H9 (cell line): ENCODE data around the gene TMEM185B. TPM values are rescaled to one million over a fixed set of nuclear protein-coding genes. Genes with fewer than 3 reads are reported as not detected.

Experiments used
- DNase-seq: peaks from one replicate; pipeline ENCODE4 v3.0.0-alpha.2; 2017
- H2AFZ ChIP-seq: one replicate; pipeline ENCODE4 v1.6.1; 2013; ENCODE audit warnings: mild to moderate bottlenecking, low read length, control low read depth, moderate library complexity
- H2AK5ac ChIP-seq: 2 replicates; pipeline ENCODE4 v1.6.1; 2013; ENCODE audit warnings: low read length, control low read depth, mixed read lengths; ENCODE audit not compliant: insufficient read length
- H2BK120ac ChIP-seq: one replicate; pipeline ENCODE4 v1.6.1; 2013; ENCODE audit warnings: low read depth, mild to moderate bottlenecking, low read length, control low read depth, inconsistent platforms; ENCODE audit not compliant: poor library complexity, severe bottlenecking
- H2BK12ac ChIP-seq: 2 replicates; pipeline ENCODE4 v1.6.1; 2013; ENCODE audit warnings: low read length, control low read depth, mixed read lengths, low read depth; ENCODE audit not compliant: insufficient read length
- H2BK15ac ChIP-seq: 2 replicates; pipeline ENCODE4 v1.6.1; 2013; ENCODE audit warnings: low read depth, low read length, control low read depth
- H2BK20ac ChIP-seq: one replicate; pipeline ENCODE4 v1.6.1; 2013; ENCODE audit warnings: low read depth, mild to moderate bottlenecking, low read length, control low read depth, inconsistent platforms; ENCODE audit not compliant: poor library complexity, severe bottlenecking
- H2BK5ac ChIP-seq: 2 replicates; pipeline ENCODE4 v1.6.1; 2013; ENCODE audit warnings: low read length, control low read depth, mixed read lengths; ENCODE audit not compliant: insufficient read length
- H3K14ac ChIP-seq: 2 replicates; pipeline ENCODE4 v1.6.1; 2013; ENCODE audit warnings: low read length, control low read depth; ENCODE audit not compliant: insufficient read depth
- H3K18ac ChIP-seq: 2 replicates; pipeline ENCODE4 v1.6.1; 2013; ENCODE audit warnings: low read depth, mild to moderate bottlenecking, mixed read lengths, low read length, control low read depth; ENCODE audit not compliant: insufficient read length
- H3K23ac ChIP-seq: 2 replicates; pipeline ENCODE4 v1.6.1; 2013; ENCODE audit warnings: low read length, control low read depth, mixed read lengths, low read depth; ENCODE audit not compliant: insufficient read length
- H3K23me2 ChIP-seq: 2 replicates; pipeline ENCODE4 v1.6.1; 2013; ENCODE audit warnings: low read depth, mild to moderate bottlenecking, mixed read lengths, low read length, control low read depth; ENCODE audit not compliant: insufficient read length, poor library complexity, severe bottlenecking
- H3K27ac ChIP-seq: 2 replicates; pipeline ENCODE4 v1.5.1; 2013; ENCODE audit warnings: low read length, control low read depth, mixed read lengths, low read depth; ENCODE audit not compliant: insufficient read length
- H3K27me3 ChIP-seq: 2 replicates; pipeline ENCODE4 v1.6.1; 2013; ENCODE audit warnings: low read length, control low read depth, inconsistent platforms; ENCODE audit not compliant: insufficient read depth
- H3K4ac ChIP-seq: 2 replicates; pipeline ENCODE4 v1.6.1; 2013; ENCODE audit warnings: low read depth, mild to moderate bottlenecking, control low read depth, inconsistent platforms, low read length, moderate library complexity
- H3K4me1 ChIP-seq: 2 replicates; pipeline ENCODE4 v1.6.1; 2013; ENCODE audit warnings: low read length, control low read depth, inconsistent platforms; ENCODE audit not compliant: insufficient read depth
- H3K4me2 ChIP-seq: 2 replicates; pipeline ENCODE4 v1.6.1; 2013; ENCODE audit warnings: low read length, control low read depth, mixed read lengths; ENCODE audit not compliant: insufficient read length, insufficient read depth
- H3K56ac ChIP-seq: 2 replicates; pipeline ENCODE4 v1.6.1; 2013; ENCODE audit warnings: low read depth, mild to moderate bottlenecking, mixed read lengths, low read length, control low read depth; ENCODE audit not compliant: insufficient read length
- H3K79me1 ChIP-seq: 2 replicates; pipeline ENCODE4 v1.6.1; 2013; ENCODE audit warnings: low read depth, mild to moderate bottlenecking, moderate library complexity, low read length, control low read depth, inconsistent platforms; ENCODE audit not compliant: insufficient read depth, poor library complexity, severe bottlenecking
- H3K79me2 ChIP-seq: 2 replicates; pipeline ENCODE4 v1.6.1; 2013; ENCODE audit warnings: low read length, control low read depth, inconsistent platforms; ENCODE audit not compliant: insufficient read depth
- H3K9ac ChIP-seq: 2 replicates; pipeline ENCODE4 v1.6.1; 2013; ENCODE audit warnings: low read length, control low read depth, mixed read lengths; ENCODE audit not compliant: insufficient read length; ENCODE audit errors: extremely low read depth
- H3K9me3 ChIP-seq: one replicate; pipeline ENCODE4 v1.6.1; 2013; ENCODE audit warnings: low read depth, low read length, inconsistent platforms; ENCODE audit not compliant: control insufficient read depth
- H3T11ph ChIP-seq: one replicate; pipeline ENCODE4 v1.6.1; 2013; ENCODE audit warnings: mild to moderate bottlenecking, low read length, control low read depth, inconsistent platforms
- H4K20me1 ChIP-seq: one replicate; pipeline ENCODE4 v1.6.1; 2013; ENCODE audit not compliant: control insufficient read depth, insufficient read length, insufficient read depth
- H4K5ac ChIP-seq: 2 replicates; pipeline ENCODE4 v1.6.1; 2013; ENCODE audit warnings: low read depth, mild to moderate bottlenecking, mixed read lengths, low read length, control low read depth; ENCODE audit not compliant: insufficient read length
- H4K8ac ChIP-seq: replicated peaks from 2 replicates; pipeline ENCODE4 v1.6.1; 2013; ENCODE audit warnings: low read length, control low read depth, mixed read lengths, low read depth; ENCODE audit not compliant: insufficient read length
- H4K91ac ChIP-seq: 2 replicates; pipeline ENCODE4 v1.6.1; 2013; ENCODE audit warnings: low read depth, mild to moderate bottlenecking, moderate library complexity, mixed read lengths, low read length, control low read depth; ENCODE audit not compliant: insufficient read length
- H3K27ac Mint-ChIP-seq, 3 experiments: 2 replicates in 2 of 3; 3 replicates in 1 of 3; pipeline ENCODE4 v1.8.0; 2020 to 2021; ENCODE audit warnings: mixed read lengths in 3 of 3, mild to moderate bottlenecking in 1 of 3, moderate library complexity in 1 of 3
- H3K27me3 Mint-ChIP-seq: 2 replicates; pipeline ENCODE4 v1.8.0; 2021; ENCODE audit warnings: low read depth, mild to moderate bottlenecking, moderate library complexity, mixed read lengths
- H3K36me3 Mint-ChIP-seq, 3 experiments: 2 replicates in 2 of 3; 3 replicates in 1 of 3; pipeline ENCODE4 v1.8.0; 2020 to 2021; ENCODE audit warnings: low read depth in 3 of 3, mixed read lengths in 3 of 3; ENCODE audit not compliant: insufficient read depth in 1 of 3
- H3K4me1 Mint-ChIP-seq, 2 experiments: 2 replicates each; pipeline ENCODE4 v1.8.0; 2020; ENCODE audit warnings: mixed read lengths in 2 of 2
- H3K4me3 Mint-ChIP-seq, 2 experiments: 2 replicates in 1 of 2; 3 replicates in 1 of 2; pipeline ENCODE4 v1.8.0; 2020 to 2021; ENCODE audit warnings: mild to moderate bottlenecking in 2 of 2, mixed read lengths in 2 of 2, moderate library complexity in 1 of 2
- H3K9me3 Mint-ChIP-seq, 2 experiments: 2 replicates in 1 of 2; 3 replicates in 1 of 2; pipeline ENCODE4 v1.8.0; 2020; ENCODE audit warnings: mild to moderate bottlenecking in 2 of 2, mixed read lengths in 2 of 2, moderate library complexity in 1 of 2
- WGBS: extraction: QIAGEN DNeasy Blood & Tissue Kit; methylation state at CpG from one replicate; pipeline ENCODE4 v1.1.7; 2013; ENCODE audit warnings: missing lambda C conversion rate, low lambda C conversion rate, mixed read lengths; ENCODE audit not compliant: insufficient read length; ENCODE audit errors: extremely low coverage; 5-methylcytosine and 5-hydroxymethylcytosine counted together
- total RNA-seq: library from RNA; stranded (reverse); gene quantifications from 2 replicates; pipeline ENCODE4 v1.2.1, GENCODE V29; 2021
- TF ChIP-seq, protein P1 (sequence below): fragments of 200-600 bp; sonication (generic); conservative IDR thresholded peaks from 3 replicates; pipeline ENCODE4 v1.8.0; 2021; ENCODE audit warnings: antibody characterized with exemption, mild to moderate bottlenecking

TMEM185B gene
- total RNA-seq, 1 experiment from 2014 or later: 29.0 TPM

DNA sequence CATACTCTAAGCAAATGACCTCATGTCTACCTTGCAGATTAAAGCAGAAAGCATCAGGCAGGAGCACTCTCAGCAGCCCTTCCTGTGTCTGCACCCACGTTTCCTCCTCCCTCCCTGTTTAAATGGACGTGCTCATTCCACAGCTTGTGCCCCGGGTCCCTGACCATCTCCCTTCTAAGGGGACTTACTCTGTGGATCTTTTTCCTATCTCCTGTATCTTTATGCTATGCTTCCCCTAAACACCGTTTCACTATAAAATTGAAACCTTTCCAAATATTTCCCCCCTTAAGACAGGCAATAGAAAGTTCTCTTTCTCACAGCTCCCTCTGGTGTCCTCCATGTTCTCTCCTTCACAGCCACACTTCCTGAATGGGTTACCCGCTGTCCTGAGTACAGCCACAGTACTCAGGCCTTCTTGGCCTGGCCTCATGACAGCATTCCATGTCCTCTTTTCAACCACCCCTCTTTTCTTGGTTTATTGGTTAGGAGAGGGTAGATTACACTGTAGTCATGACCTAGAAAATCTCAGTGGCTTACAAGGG, 41.1 kb downstream of the TMEM185B start:
- no peak overlapping the region for H3K4ac ChIP-seq
- WGBS: no CpG with 5 or more reads among the region's 5 CpGs
- H2BK20ac ChIP-seq: no peak overlapping the region
- TF ChIP-seq, protein P1, sequence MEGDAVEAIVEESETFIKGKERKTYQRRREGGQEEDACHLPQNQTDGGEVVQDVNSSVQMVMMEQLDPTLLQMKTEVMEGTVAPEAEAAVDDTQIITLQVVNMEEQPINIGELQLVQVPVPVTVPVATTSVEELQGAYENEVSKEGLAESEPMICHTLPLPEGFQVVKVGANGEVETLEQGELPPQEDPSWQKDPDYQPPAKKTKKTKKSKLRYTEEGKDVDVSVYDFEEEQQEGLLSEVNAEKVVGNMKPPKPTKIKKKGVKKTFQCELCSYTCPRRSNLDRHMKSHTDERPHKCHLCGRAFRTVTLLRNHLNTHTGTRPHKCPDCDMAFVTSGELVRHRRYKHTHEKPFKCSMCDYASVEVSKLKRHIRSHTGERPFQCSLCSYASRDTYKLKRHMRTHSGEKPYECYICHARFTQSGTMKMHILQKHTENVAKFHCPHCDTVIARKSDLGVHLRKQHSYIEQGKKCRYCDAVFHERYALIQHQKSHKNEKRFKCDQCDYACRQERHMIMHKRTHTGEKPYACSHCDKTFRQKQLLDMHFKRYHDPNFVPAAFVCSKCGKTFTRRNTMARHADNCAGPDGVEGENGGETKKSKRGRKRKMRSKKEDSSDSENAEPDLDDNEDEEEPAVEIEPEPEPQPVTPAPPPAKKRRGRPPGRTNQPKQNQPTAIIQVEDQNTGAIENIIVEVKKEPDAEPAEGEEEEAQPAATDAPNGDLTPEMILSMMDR: peak; percentile 36; the same call in 1 of the 3 replicates
- no peak overlapping the region for H2BK120ac ChIP-seq
- no peaks in the 10 kb centered on the region for H3K79me1 ChIP-seq
- no peaks in the 10 kb centered on the region for H3K27me3 ChIP-seq
- H3K4me1 ChIP-seq: peaks cover 4% of the 10 kb centered on the region; the same call in 1 of the 2 replicates
- H3K9me3 ChIP-seq: no peaks in the 10 kb centered on the region
- no peak overlapping the region for H3K14ac ChIP-seq
- H2AFZ ChIP-seq: no peak overlapping the region
- H3K36me3 Mint-ChIP-seq: peaks cover 0 to 4% (median 0%) of the 10 kb centered on the region in 3 experiments; a peak in 3 of 7 replicates
- H3K9me3 Mint-ChIP-seq: no peaks in the 10 kb centered on the region; a peak in 1 of 5 replicates
- no peak overlapping the region for H2BK12ac ChIP-seq
- H3K18ac ChIP-seq: no peak overlapping the region
- no peak overlapping the region for H3K4me3 Mint-ChIP-seq
- H3K27me3 Mint-ChIP-seq: no peaks in the 10 kb centered on the region
- no peak overlapping the region for H2BK15ac ChIP-seq
- no peaks in the 10 kb centered on the region for H3K79me2 ChIP-seq
- no peak overlapping the region for H3K9ac ChIP-seq
- no peak overlapping the region for H3T11ph ChIP-seq
- H2AK5ac ChIP-seq: no peak overlapping the region
- no peak for DNase-seq
- H2BK5ac ChIP-seq: no peak overlapping the region
- H4K8ac ChIP-seq: no peak overlapping the region
- no peaks in the 10 kb centered on the region for H4K20me1 ChIP-seq
- no peak overlapping the region for H3K4me2 ChIP-seq
- H3K27ac ChIP-seq: no peak overlapping the region
- no peaks in the 10 kb centered on the region for H3K23me2 ChIP-seq
- H3K4me1 Mint-ChIP-seq: peaks cover 16 to 24% of the 10 kb centered on the region in 2 experiments
- H4K91ac ChIP-seq: no peak overlapping the region
- H4K5ac ChIP-seq: no peak overlapping the region
- H3K23ac ChIP-seq: no peak overlapping the region
- H3K27ac Mint-ChIP-seq: peak overlapping the region in 1 of 3 experiments; percentile 2; a peak in 1 of 7 replicates
- H3K56ac ChIP-seq: no peak overlapping the region
